H1 (cell line): ENCODE data around the gene TEX51.

Experiments used
- CREB1 ChIP-seq: IDR thresholded peaks from 2 replicates; pipeline ENCODE4 v1.6.1; 2012; ENCODE audit warnings: inconsistent platforms
- EZH2 ChIP-seq: fragments of 200-600 bp; sonication (generic); IDR thresholded peaks from 2 replicates; pipeline ENCODE4 v1.7.1; 2012; ENCODE audit warnings: low read depth, mild to moderate bottlenecking, moderate library complexity, low read length, inconsistent platforms; ENCODE audit not compliant: severe bottlenecking
- GTF2F1 ChIP-seq: IDR thresholded peaks from 2 replicates; pipeline ENCODE4 v1.6.1; 2012; ENCODE audit warnings: low read depth, low read length, improper control_type of control experiment, borderline replicate concordance
- POLR2AphosphoS5 ChIP-seq: IDR thresholded peaks from 2 replicates; pipeline ENCODE4 v1.6.1; 2011; ENCODE audit warnings: low read depth, low read length
- RFX5 ChIP-seq: IDR thresholded peaks from 2 replicates; pipeline ENCODE4 v1.6.1; 2011; ENCODE audit warnings: low read depth, low read length, improper control_type of control experiment, borderline replicate concordance
- RXRA ChIP-seq: IDR thresholded peaks from 2 replicates; pipeline ENCODE4 v1.6.1; 2011; ENCODE audit warnings: low read depth, mild to moderate bottlenecking, low read length, moderate library complexity; ENCODE audit not compliant: insufficient read depth
- SP2 ChIP-seq: IDR thresholded peaks from 2 replicates; pipeline ENCODE4 v1.6.1; 2012; ENCODE audit warnings: mild to moderate bottlenecking, low read length, inconsistent platforms
- YY1 ChIP-seq: IDR thresholded peaks from 2 replicates; pipeline ENCODE4 v1.6.1; 2011; ENCODE audit warnings: low read depth, mild to moderate bottlenecking, low read length
- ZNF274 ChIP-seq: IDR thresholded peaks from 2 replicates; pipeline ENCODE4 v1.7.0; 2012; ENCODE audit warnings: low read length, borderline replicate concordance; ENCODE audit errors: extremely low read depth
- TF ChIP-seq, protein P1 (sequence below), 3 experiments: IDR thresholded peaks; 1 replicate in 2 of 3; 2 replicates in 1 of 3; pipeline versions ENCODE4 v1.5.1 to v1.6.1; 2011; ENCODE audit warnings: low read length in 3 of 3, mild to moderate bottlenecking in 3 of 3, inconsistent platforms in 2 of 3, low read depth in 1 of 3, moderate library complexity in 1 of 3; ENCODE audit not compliant: insufficient read depth in 1 of 3; ENCODE audit errors: control extremely low read depth in 1 of 3

DNA sequence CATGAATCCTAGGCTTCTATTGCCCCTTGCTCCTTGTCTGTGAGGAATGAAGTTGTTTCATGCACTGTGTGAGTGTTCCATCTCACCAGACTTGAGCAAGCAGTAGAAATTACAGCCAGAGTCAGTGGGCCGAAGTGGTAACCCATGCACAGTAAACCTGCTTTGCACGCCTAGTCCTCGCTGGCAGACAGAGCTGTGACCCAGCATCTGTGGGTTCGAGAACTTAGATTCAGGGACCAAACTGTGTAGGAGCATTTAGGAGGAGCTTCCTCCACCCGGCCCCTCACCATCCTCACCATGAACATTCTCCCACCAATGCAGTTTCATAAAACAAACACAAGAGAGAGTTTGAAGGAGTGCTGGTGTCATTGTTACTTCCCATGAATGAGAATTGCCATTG is 21.6 kb upstream of the TEX51 start:
- TF ChIP-seq YY1 (no peak), ZNF274 (no peak), EZH2 (no peak), POLR2AphosphoS5 (no peak), SP2 (no peak), GTF2F1 (no peak), RFX5 (no peak), CREB1 (no peak), RXRA (no peak)
- TF ChIP-seq, protein P1, sequence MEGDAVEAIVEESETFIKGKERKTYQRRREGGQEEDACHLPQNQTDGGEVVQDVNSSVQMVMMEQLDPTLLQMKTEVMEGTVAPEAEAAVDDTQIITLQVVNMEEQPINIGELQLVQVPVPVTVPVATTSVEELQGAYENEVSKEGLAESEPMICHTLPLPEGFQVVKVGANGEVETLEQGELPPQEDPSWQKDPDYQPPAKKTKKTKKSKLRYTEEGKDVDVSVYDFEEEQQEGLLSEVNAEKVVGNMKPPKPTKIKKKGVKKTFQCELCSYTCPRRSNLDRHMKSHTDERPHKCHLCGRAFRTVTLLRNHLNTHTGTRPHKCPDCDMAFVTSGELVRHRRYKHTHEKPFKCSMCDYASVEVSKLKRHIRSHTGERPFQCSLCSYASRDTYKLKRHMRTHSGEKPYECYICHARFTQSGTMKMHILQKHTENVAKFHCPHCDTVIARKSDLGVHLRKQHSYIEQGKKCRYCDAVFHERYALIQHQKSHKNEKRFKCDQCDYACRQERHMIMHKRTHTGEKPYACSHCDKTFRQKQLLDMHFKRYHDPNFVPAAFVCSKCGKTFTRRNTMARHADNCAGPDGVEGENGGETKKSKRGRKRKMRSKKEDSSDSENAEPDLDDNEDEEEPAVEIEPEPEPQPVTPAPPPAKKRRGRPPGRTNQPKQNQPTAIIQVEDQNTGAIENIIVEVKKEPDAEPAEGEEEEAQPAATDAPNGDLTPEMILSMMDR (IDR thresholded peaks at IDR 0.05; ENCODE audit: control extremely low read depth in 1 of 3, insufficient read depth in 1 of 3, low read depth in 1 of 3, low read length in 3 of 3): no peak
